Endothelial cell (in vitro differentiated cells): ENCODE data around the gene HESX1. TPM values are rescaled to one million over a fixed set of nuclear protein-coding genes. Genes with fewer than 3 reads are reported as not detected.

Experiments used
- DNase-seq: peaks from one replicate; pipeline ENCODE4 v3.0.0; 2021; ENCODE audit warnings: low spot score
- H3K27ac Mint-ChIP-seq: one replicate; pipeline ENCODE4 v1.8.0; 2021; ENCODE audit warnings: mixed read lengths, inconsistent platforms; ENCODE audit not compliant: unreplicated experiment
- H3K27me3 Mint-ChIP-seq: one replicate; pipeline ENCODE4 v1.8.0; 2021; ENCODE audit warnings: mild to moderate bottlenecking, moderate library complexity, mixed read lengths, inconsistent platforms; ENCODE audit not compliant: unreplicated experiment
- H3K36me3 Mint-ChIP-seq: one replicate; pipeline ENCODE4 v1.8.0; 2021; ENCODE audit warnings: mild to moderate bottlenecking, low read depth, mixed read lengths, inconsistent platforms; ENCODE audit not compliant: unreplicated experiment
- H3K4me1 Mint-ChIP-seq: one replicate; pipeline ENCODE4 v1.8.0; 2021; ENCODE audit warnings: mild to moderate bottlenecking, mixed read lengths, inconsistent platforms; ENCODE audit not compliant: unreplicated experiment
- H3K4me3 Mint-ChIP-seq: one replicate; pipeline ENCODE4 v1.8.0; 2021; ENCODE audit warnings: mild to moderate bottlenecking, mixed read lengths, inconsistent platforms; ENCODE audit not compliant: unreplicated experiment
- H3K9me3 Mint-ChIP-seq: one replicate; pipeline ENCODE4 v1.8.0; 2021; ENCODE audit warnings: mixed read lengths, inconsistent platforms; ENCODE audit not compliant: unreplicated experiment
- CTCF ChIP-seq: fragments of 200-600 bp; sonication (generic); IDR thresholded peaks from one replicate; pipeline ENCODE4 v1.5.0; 2021; ENCODE audit warnings: antibody characterized with exemption; ENCODE audit not compliant: unreplicated experiment
- total RNA-seq: library from RNA; stranded (reverse); fragmentation: NEBNext Ultra II Directional; extraction: Animal tissue kit (Norgen Biotek cat#: 25700); gene quantifications from one replicate; pipeline ENCODE4 v1.2.1, GENCODE V29; 2021; ENCODE audit not compliant: unreplicated experiment

The HESX1 gene
- total RNA-seq, 1 donor from 2014 or later, result 1.6 TPM

GRCh38 chr3:57221883-57222282 is 22.1 kb upstream of the HESX1 start:
- no peaks in the 10 kb centered on the region for H3K27me3 Mint-ChIP-seq
- H3K4me1 Mint-ChIP-seq, result peaks cover under 1% of the 10 kb centered on the region
- TF ChIP-seq CTCF, result peak; percentile 18
- no peak overlapping the region for H3K27ac Mint-ChIP-seq
- H3K9me3 Mint-ChIP-seq, result no peaks in the 10 kb centered on the region
- no peak for DNase-seq
- no peak overlapping the region for H3K4me3 Mint-ChIP-seq
- no peaks in the 10 kb centered on the region for H3K36me3 Mint-ChIP-seq

- no peak for DNase-seq
- Mint-ChIP-seq H3K27me3 (no peaks in the 10 kb centered on the region), H3K36me3 (no peaks in the 10 kb centered on the region), H3K27ac (no peak overlapping the region), H3K4me3 (no peak overlapping the region), H3K4me1 (no peaks in the 10 kb centered on the region), H3K9me3 (no peaks in the 10 kb centered on the region)
- no peak for TF ChIP-seq CTCF
Observed at GRCh38 chr3:57206423-57206822, 6.6 kb upstream of the HESX1 start.

- H3K4me1 Mint-ChIP-seq, result peaks cover 1% of the 10 kb centered on the region
- H3K4me3 Mint-ChIP-seq, result no peak overlapping the region
- H3K9me3 Mint-ChIP-seq, result no peaks in the 10 kb centered on the region
- no peak for TF ChIP-seq CTCF
- DNase-seq, result no peak
- no peaks in the 10 kb centered on the region for H3K36me3 Mint-ChIP-seq
- no peak overlapping the region for H3K27ac Mint-ChIP-seq
- no peaks in the 10 kb centered on the region for H3K27me3 Mint-ChIP-seq
Observed at GRCh38 chr3:57194641-57195040, 5.1 kb downstream of the HESX1 start.

GRCh38 chr3:57192028-57192427 is 7.8 kb downstream of the HESX1 start:
- Mint-ChIP-seq H3K4me1 (no peaks in the 10 kb centered on the region), H3K36me3 (no peaks in the 10 kb centered on the region), H3K27ac (no peak overlapping the region), H3K27me3 (no peaks in the 10 kb centered on the region), H3K9me3 (no peaks in the 10 kb centered on the region), H3K4me3 (no peak overlapping the region)
- TF ChIP-seq CTCF, result no peak
- DNase-seq, result no peak

- H3K4me1 Mint-ChIP-seq, result peaks cover 4% of the 10 kb centered on the region
- H3K27ac Mint-ChIP-seq, result no peak overlapping the region
- DNase-seq, result no peak
- no peaks in the 10 kb centered on the region for H3K9me3 Mint-ChIP-seq
- H3K36me3 Mint-ChIP-seq, result no peaks in the 10 kb centered on the region
- peaks cover 1% of the 10 kb centered on the region for H3K27me3 Mint-ChIP-seq
- TF ChIP-seq CTCF, result no peak
- H3K4me3 Mint-ChIP-seq, result no peak overlapping the region
Observed at GRCh38 chr3:57184526-57184925, 15.3 kb downstream of the HESX1 start.
